Stomach (tissue), 9 donors: ENCODE data around the gene ACP4. TPM values are rescaled to one million over a fixed set of nuclear protein-coding genes. Genes with fewer than 3 reads are reported as not detected.
"Not testable (repeated sequence)": the region's sequence is repeated elsewhere in the genome, so short reads cannot be mapped to it uniquely, and the experiment has no call there.

ENCODE experiments used
- DNase-seq, 2 donors: peaks; one replicate each; pipeline versions ENCODE4 v3.0.0 to v3.0.0-alpha.2; 2013 to 2019
- H3K27ac ChIP-seq, 5 donors: fragments of 200-600 bp in 4 of 5; sonication (generic) in 4 of 5; one replicate each; pipeline ENCODE4 v1.5.1; 2013 to 2019; ENCODE audit warnings: mild to moderate bottlenecking in 1 of 5, moderate library complexity in 1 of 5
- H3K27me3 ChIP-seq, 3 donors: fragments of 200-600 bp; sonication (generic); one replicate each; pipeline ENCODE4 v1.5.1; 2017 to 2019; ENCODE audit warnings: mixed run types in 1 of 3
- H3K36me3 ChIP-seq, 4 donors: fragments of 200-600 bp; sonication (generic); 1 replicate in 3 of 4; 2 replicates in 1 of 4; pipeline ENCODE4 v1.5.1; 2016 to 2019
- H3K4me1 ChIP-seq, 4 donors: fragments of 200-600 bp; sonication (generic); one replicate each; pipeline ENCODE4 v1.5.1; 2016 to 2019
- H3K4me3 ChIP-seq, 4 donors: fragments of 200-600 bp; sonication (generic) in 3 of 4; one replicate each; pipeline ENCODE4 v1.5.1; 2016 to 2019; ENCODE audit warnings: mild to moderate bottlenecking in 1 of 4
- H3K9me3 ChIP-seq, 4 donors: fragments of 200-600 bp; sonication (generic); one replicate each; pipeline ENCODE4 v1.5.1; 2016 to 2019
- CTCF ChIP-seq, 7 experiments: fragments of 450-650 bp in 4 of 7; fragments of 200-600 bp in 3 of 7; sonication (generic) in 3 of 7; IDR thresholded peaks; one replicate each; pipeline ENCODE4 v1.5.1; 2016 to 2019; ENCODE audit warnings: antibody characterized with exemption in 7 of 7, control low read depth in 2 of 7, mild to moderate bottlenecking in 1 of 7
- EP300 ChIP-seq: sonication (generic); formaldehyde crosslinking; IDR thresholded peaks from one replicate; pipeline ENCODE4 v1.6.1; 2017; ENCODE audit warnings: antibody characterized with exemption
- POLR2A ChIP-seq, 4 donors: fragments of 450-650 bp; IDR thresholded peaks; one replicate each; pipeline ENCODE4 v1.6.1; 2016; ENCODE audit warnings: antibody characterized with exemption in 4 of 4, control low read depth in 2 of 4, mild to moderate bottlenecking in 1 of 4, moderate library complexity in 1 of 4
- POLR2AphosphoS5 ChIP-seq, 3 donors: sonication (generic); formaldehyde crosslinking; IDR thresholded peaks; one replicate each; pipeline ENCODE4 v1.6.1; 2016; ENCODE audit warnings: antibody characterized with exemption in 3 of 3
- WGBS, 5 donors: extraction: QIAGEN DNeasy Blood & Tissue Kit in 3 of 5; methylation state at CpG; one replicate each; pipeline versions ENCODE4 v1.1.5 to v1.1.7; 2013 to 2018; 5-methylcytosine and 5-hydroxymethylcytosine counted together
- intact Hi-C: fragments of 100-400 bp; cut with DNase I; formaldehyde crosslinking; loops from one replicate; pipeline ENCODE4 v1.15.1; 2023; ENCODE audit warnings: low total_unique reads
- polyA plus RNA-seq, 3 donors: library from polyadenylated mRNA; stranded (reverse); fragments of 200-250 nt; gene quantifications; one replicate each; pipeline ENCODE4 v1.2.3, GENCODE V29; 2013
- total RNA-seq, 5 donors: library from RNA; depleted of rRNA; stranded (reverse); fragments of >200 nt; gene quantifications; one replicate each; pipeline versions ENCODE4 v1.1.0 to v1.2.3, GENCODE V29; 2014 to 2016
- donor health status: healthy with polysubstance abuse.
- donor health status: Bipolar disorder and iron deficiency.
- donor health status: healthy.

Gene ACP4
- total and polyA plus RNA-seq, 8 donors, result not detected

- no peaks in the 10 kb centered on the region for H3K9me3 ChIP-seq
- DNase-seq, result no peak
- peaks cover 0 to 23% (median 0%) of the 10 kb centered on the region in 3 donors for H3K27me3 ChIP-seq
- H3K36me3 ChIP-seq, result no peaks in the 10 kb centered on the region
- no peak overlapping the region for H3K4me3 ChIP-seq
- intact Hi-C loops, result no loop called here
- H3K27ac ChIP-seq, result no peak overlapping the region
- 64 to 86% (median 73%) methylated on average over 4 of the region's 4 CpGs for WGBS, 5 donors
- no peaks in the 10 kb centered on the region for H3K4me1 ChIP-seq
- TF ChIP-seq EP300 (no peak), POLR2A (IDR thresholded peaks at IDR 0.05) (no peak), CTCF (IDR thresholded peaks at IDR 0.05) (no peak), POLR2AphosphoS5 (IDR thresholded peaks at IDR 0.05) (no peak)
Observed at GRCh38 chr19:50759886-50760285, 30.3 kb upstream of the ACP4 start.

DNA sequence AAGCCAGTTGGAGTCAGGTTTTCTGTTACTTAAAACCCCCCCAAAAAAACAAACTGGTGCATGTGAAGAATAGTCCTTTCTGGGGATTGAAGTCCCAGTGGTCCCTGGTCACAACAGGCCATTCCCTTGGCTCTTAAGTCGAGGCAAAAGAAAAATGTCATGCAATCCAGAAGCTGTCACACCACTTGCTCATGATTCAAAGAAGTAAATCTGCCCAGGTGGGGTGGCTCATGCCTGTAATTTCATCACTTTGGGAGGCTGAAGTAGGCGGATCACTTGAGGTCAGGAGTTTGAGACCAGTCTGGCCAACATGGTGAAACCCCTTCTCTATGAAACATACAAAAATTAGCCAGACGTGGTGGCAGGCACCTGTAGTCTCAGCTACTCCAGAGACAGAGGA, 28.7 kb upstream of the ACP4 start:
- peaks cover 0 to 29% (median 0%) of the 10 kb centered on the region in 3 donors for H3K27me3 ChIP-seq
- H3K36me3 ChIP-seq, intact Hi-C loops, H3K4me3 ChIP-seq, H3K9me3 ChIP-seq, H3K27ac ChIP-seq, DNase-seq, H3K4me1 ChIP-seq: not testable (repeated sequence)
- WGBS, 5 donors, result 51 to 57% (median 54%) methylated on average over 3 of the region's 3 CpGs

DNA sequence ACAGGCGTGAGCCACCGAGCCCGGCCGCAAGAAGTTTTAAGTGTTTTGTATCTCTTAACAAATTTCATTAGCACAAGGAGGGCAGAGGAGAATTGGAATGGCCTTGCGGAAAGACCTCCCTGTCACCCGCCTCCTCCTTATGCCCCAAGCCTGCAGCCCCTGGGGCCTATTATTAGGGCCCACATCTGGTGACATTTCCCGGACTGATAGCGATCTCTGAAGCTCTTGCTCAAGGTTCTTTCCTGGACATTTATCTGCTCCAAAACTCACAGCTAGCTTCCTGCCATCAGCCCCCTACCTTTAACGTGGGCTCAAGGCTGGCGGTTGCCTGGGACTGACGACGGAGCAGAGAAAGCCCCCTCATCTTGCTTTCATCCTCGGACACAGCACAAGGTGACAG, 26.7 kb upstream of the ACP4 start:
- DNase-seq, H3K9me3 ChIP-seq, H3K27ac ChIP-seq, H3K4me3 ChIP-seq, H3K36me3 ChIP-seq, H3K4me1 ChIP-seq, intact Hi-C loops: not testable (repeated sequence)
- 70 to 80% (median 73%) methylated on average over 9 to 12 of the region's 13 CpGs for WGBS, 5 donors
- H3K27me3 ChIP-seq, result peaks cover 0 to 35% (median 0%) of the 10 kb centered on the region in 3 donors

DNA sequence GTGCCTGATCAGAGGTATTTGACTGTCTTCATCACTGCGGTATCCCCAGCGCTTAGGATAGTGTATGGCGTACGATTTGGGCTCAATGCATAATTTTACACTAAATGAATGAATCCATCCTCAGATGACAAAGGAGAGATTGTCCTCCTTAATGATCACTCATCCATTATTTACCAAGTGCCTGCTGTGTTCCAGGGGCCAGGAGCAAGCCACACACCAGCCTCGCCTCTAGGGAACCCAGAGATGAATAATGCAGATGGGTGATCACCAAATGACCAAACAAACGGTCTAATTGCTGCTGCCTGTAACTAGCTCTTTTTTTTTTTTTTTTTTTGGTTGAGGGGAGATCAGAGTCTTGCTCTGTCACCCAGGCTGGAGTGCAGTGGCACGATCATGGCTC, 25.8 kb upstream of the ACP4 start:
- peaks cover 0 to 40% (median 0%) of the 10 kb centered on the region in 3 donors for H3K27me3 ChIP-seq
- no peaks in the 10 kb centered on the region for H3K9me3 ChIP-seq
- WGBS, 5 donors, result 63 to 74% (median 70%) methylated on average over 7 of the region's 7 CpGs
- H3K4me1 ChIP-seq, result no peaks in the 10 kb centered on the region
- no peak for DNase-seq
- no peak overlapping the region for H3K27ac ChIP-seq
- no peak overlapping the region for H3K4me3 ChIP-seq
- no peaks in the 10 kb centered on the region for H3K36me3 ChIP-seq
- intact Hi-C loops, result no loop called here
- TF ChIP-seq CTCF (IDR thresholded peaks at IDR 0.05) (no peak), EP300 (no peak), POLR2A (IDR thresholded peaks at IDR 0.05) (no peak), POLR2AphosphoS5 (IDR thresholded peaks at IDR 0.05) (no peak)

DNA sequence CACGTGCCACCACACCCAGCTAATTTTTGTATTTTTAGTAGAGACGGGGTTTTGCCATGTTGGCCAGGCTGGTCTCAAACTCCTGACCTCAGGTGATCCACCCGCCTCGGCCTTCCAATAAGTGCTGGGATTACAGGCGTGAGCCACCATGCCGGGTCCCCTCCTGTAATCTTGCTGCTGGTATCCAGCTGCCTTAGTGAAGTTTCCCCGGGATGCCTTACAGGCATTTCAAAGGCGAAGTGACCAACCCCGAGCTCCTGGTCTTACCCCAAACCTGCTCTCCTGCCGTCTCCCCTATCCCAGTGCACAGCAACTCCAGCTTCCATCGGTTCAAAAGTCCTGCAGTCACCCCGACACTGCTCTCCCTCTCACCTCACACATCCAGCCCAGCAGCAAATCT, 23.5 kb upstream of the ACP4 start:
- H3K9me3 ChIP-seq, DNase-seq, H3K4me1 ChIP-seq, H3K36me3 ChIP-seq, H3K4me3 ChIP-seq, intact Hi-C loops, H3K27ac ChIP-seq: not testable (repeated sequence)
- 68 to 78% (median 73%) methylated on average over 11 to 12 of the region's 12 CpGs for WGBS, 5 donors
- H3K27me3 ChIP-seq, result peaks cover 0 to 62% (median 0%) of the 10 kb centered on the region in 3 donors

DNA sequence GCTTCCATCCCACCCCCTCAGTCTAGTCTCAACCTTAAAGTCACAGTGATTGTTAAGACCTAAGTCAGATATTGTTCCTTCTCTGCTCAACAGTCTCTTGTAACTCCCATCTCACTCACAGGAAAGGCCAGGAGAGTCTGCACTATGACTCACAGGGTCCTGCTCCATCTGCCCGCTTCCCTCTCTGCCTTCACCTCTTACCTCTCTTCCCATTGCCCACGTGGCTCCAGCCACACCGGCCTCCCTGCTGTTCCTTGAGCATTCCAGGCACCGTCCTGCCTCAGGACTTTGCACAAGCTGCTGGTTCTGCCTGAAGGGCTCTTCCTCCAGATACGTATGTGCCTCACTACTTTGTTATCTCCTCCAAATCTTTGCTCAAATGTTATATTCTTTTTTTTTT, 23.0 kb upstream of the ACP4 start:
- H3K4me1 ChIP-seq, DNase-seq, H3K9me3 ChIP-seq, H3K4me3 ChIP-seq, H3K27ac ChIP-seq, intact Hi-C loops, H3K36me3 ChIP-seq: not testable (repeated sequence)
- H3K27me3 ChIP-seq, result peaks cover 0 to 68% (median 0%) of the 10 kb centered on the region in 3 donors
- 22 to 46% (median 35%) methylated on average over 4 to 5 of the region's 5 CpGs for WGBS, 5 donors

DNA sequence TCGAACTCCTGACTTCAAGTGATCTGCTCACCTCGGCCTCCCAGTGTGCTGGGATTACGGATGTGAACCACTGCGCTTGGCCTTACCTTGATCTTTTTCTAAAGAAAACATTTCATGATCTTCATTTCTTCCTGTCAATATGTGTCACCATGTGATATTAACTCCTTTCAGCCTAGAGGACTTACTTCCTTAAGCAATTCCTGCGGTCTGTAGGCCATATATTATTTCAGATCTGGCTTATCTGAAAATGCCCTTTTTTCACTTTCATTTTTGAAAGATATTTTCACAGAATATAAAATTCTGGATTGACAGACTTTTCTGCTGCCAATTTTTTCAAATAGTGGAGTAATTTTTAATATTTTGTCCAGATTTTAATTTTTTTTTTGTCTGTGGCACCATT, 21.9 kb upstream of the ACP4 start:
- WGBS, 5 donors, result 59 to 74% (median 65%) methylated on average over 5 of the region's 5 CpGs
- Histone ChIP-seq H3K36me3 (no peaks in the 10 kb centered on the region), H3K27ac (no peak overlapping the region), H3K9me3 (peaks cover 0 to 7% (median 0%) of the 10 kb centered on the region in 4 donors), H3K4me1 (no peaks in the 10 kb centered on the region), H3K4me3 (no peak overlapping the region), H3K27me3 (peaks cover 0 to 78% (median 0%) of the 10 kb centered on the region in 3 donors)
- TF ChIP-seq CTCF (IDR thresholded peaks at IDR 0.05) (no peak), EP300 (no peak), POLR2AphosphoS5 (IDR thresholded peaks at IDR 0.05) (no peak), POLR2A (IDR thresholded peaks at IDR 0.05) (no peak)
- no peak for DNase-seq
- intact Hi-C loops, result no loop called here

GRCh38 chr19:50770164-50770563, 20.1 kb upstream of the ACP4 start, which contains the start of gene GPR32:
Gene GPR32 (plus strand): TSS chr19:50770464. CDS start chr19:50770601, 137 bp downstream.
- H3K27ac ChIP-seq, intact Hi-C loops, DNase-seq, H3K36me3 ChIP-seq, H3K9me3 ChIP-seq, H3K4me1 ChIP-seq, H3K4me3 ChIP-seq: not testable (repeated sequence)
- WGBS, 5 donors, result 69 to 87% (median 86%) methylated on average over 2 of the region's 2 CpGs
- H3K27me3 ChIP-seq, result peaks cover 0 to 88% (median 3%) of the 10 kb centered on the region in 3 donors
